ENCODE measurements around the gene ANGPTL7.

- TF ChIP-seq, protein P1, sequence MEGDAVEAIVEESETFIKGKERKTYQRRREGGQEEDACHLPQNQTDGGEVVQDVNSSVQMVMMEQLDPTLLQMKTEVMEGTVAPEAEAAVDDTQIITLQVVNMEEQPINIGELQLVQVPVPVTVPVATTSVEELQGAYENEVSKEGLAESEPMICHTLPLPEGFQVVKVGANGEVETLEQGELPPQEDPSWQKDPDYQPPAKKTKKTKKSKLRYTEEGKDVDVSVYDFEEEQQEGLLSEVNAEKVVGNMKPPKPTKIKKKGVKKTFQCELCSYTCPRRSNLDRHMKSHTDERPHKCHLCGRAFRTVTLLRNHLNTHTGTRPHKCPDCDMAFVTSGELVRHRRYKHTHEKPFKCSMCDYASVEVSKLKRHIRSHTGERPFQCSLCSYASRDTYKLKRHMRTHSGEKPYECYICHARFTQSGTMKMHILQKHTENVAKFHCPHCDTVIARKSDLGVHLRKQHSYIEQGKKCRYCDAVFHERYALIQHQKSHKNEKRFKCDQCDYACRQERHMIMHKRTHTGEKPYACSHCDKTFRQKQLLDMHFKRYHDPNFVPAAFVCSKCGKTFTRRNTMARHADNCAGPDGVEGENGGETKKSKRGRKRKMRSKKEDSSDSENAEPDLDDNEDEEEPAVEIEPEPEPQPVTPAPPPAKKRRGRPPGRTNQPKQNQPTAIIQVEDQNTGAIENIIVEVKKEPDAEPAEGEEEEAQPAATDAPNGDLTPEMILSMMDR (IDR thresholded peaks at IDR 0.05 in 8 of 11, conservative IDR thresholded peaks at IDR 0.05 in 3 of 11), result no peak
- TF ChIP-seq POLR2AphosphoS5 (IDR thresholded peaks at IDR 0.05), result no peak
These were observed 14.8 kb upstream of the ANGPTL7 start for GRCh38 chr1:11174261-11174942.
